DMS 273 treated with DMSO at 0.1 percent for 48 hours (cell line): ENCODE results near the gene EPYC.

Source experiments
- DNase-seq: peaks from one replicate; lab custom pipeline; 2025; lab: John Stamatoyannopoulos, UW

EPYC gene

GRCh38 chr12:91004872-91005271 lies at the start of gene EPYC:
Gene EPYC, minus strand, starts transcription at chr12:91004972. Its CDS starts 2,407 bp downstream, at chr12:91002565.
- no peak for DNase-seq

GRCh38 chr12:91053951-91054715 lies 49.4 kb upstream of the EPYC start:
- DNase-seq = no peak

GRCh38 chr12:91052026-91052425 lies 47.3 kb upstream of the EPYC start:
- DNase-seq = no peak

- DNase-seq = no peak
Observed at GRCh38 chr12:91044586-91044985, 39.8 kb upstream of the EPYC start.

- no peak for DNase-seq
Observed at GRCh38 chr12:91043408-91043807, 38.6 kb upstream of the EPYC start.

- DNase-seq = no peak
Observed at GRCh38 chr12:91040096-91040755, 35.5 kb upstream of the EPYC start.

- no peak for DNase-seq
Observed at GRCh38 chr12:91037276-91037675, 32.5 kb upstream of the EPYC start.

GRCh38 chr12:91033251-91033650 lies 28.5 kb upstream of the EPYC start:
- DNase-seq = no peak

- DNase-seq = no peak
Observed at GRCh38 chr12:91023326-91024004, 18.7 kb upstream of the EPYC start.

- no peak for DNase-seq
Observed at GRCh38 chr12:91021076-91021475, 16.3 kb upstream of the EPYC start.

- DNase-seq = no peak
Observed at GRCh38 chr12:91019455-91019854, 14.7 kb upstream of the EPYC start.

GRCh38 chr12:91017511-91018263 lies 12.9 kb upstream of the EPYC start:
- DNase-seq = no peak

GRCh38 chr12:91017043-91017442 lies 12.3 kb upstream of the EPYC start:
- DNase-seq = no peak

GRCh38 chr12:91009319-91009950 lies 4.7 kb upstream of the EPYC start:
- DNase-seq = no peak

- DNase-seq = no peak
Observed at GRCh38 chr12:91007531-91008290, 2.9 kb upstream of the EPYC start.

- DNase-seq = no peak
Observed at GRCh38 chr12:91003737-91004136, 1.0 kb downstream of the EPYC start.

GRCh38 chr12:91001306-91001705 lies 3.5 kb downstream of the EPYC start:
- no peak for DNase-seq

GRCh38 chr12:90999966-91000365 lies 4.8 kb downstream of the EPYC start:
- no peak for DNase-seq

GRCh38 chr12:90999527-90999926 lies 5.2 kb downstream of the EPYC start:
- no peak for DNase-seq

- DNase-seq = no peak
Observed at GRCh38 chr12:90995010-90995409, 9.8 kb downstream of the EPYC start.

GRCh38 chr12:90991952-90992465 lies 12.8 kb downstream of the EPYC start:
- no peak for DNase-seq
